Tibial nerve (tissue), 4 donors: ENCODE results near the gene ARHGAP15. TPM values are rescaled to one million over a fixed set of nuclear protein-coding genes. Genes with fewer than 3 reads are reported as not detected.

Experiments used
- DNase-seq, 2 donors: peaks; one replicate each; pipeline ENCODE4 v3.0.0-alpha.2; 2019; ENCODE audit warnings: low spot score in 2 of 2
- H3K27ac ChIP-seq, 4 donors: fragments of 200-600 bp; sonication (generic) in 3 of 4; one replicate each; pipeline ENCODE4 v1.5.1; 2017 to 2019; ENCODE audit warnings: mild to moderate bottlenecking in 1 of 4
- H3K27me3 ChIP-seq, 2 donors: fragments of 200-600 bp; sonication (generic) in 1 of 2; one replicate each; pipeline versions ENCODE4 v1.5.1 to v1.6.0; 2017 to 2019
- H3K36me3 ChIP-seq, 3 donors: fragments of 200-600 bp; sonication (generic); one replicate each; pipeline ENCODE4 v1.5.1; 2018 to 2019
- H3K4me1 ChIP-seq, 4 donors: fragments of 200-600 bp; sonication (generic) in 3 of 4; one replicate each; pipeline ENCODE4 v1.5.1; 2017 to 2019
- H3K4me3 ChIP-seq, 4 donors: fragments of 200-600 bp; sonication (generic) in 3 of 4; one replicate each; pipeline ENCODE4 v1.5.1; 2017 to 2019; ENCODE audit warnings: mild to moderate bottlenecking in 1 of 4, moderate library complexity in 1 of 4
- H3K9me3 ChIP-seq, 4 donors: fragments of 200-600 bp; sonication (generic) in 3 of 4; one replicate each; pipeline ENCODE4 v1.5.1; 2017 to 2019
- CTCF ChIP-seq, 5 experiments: fragments of 200-600 bp in 3 of 5; fragments of 450-650 bp in 2 of 5; sonication (generic) in 3 of 5; IDR thresholded peaks; one replicate each; pipeline ENCODE4 v1.5.1; 2016 to 2019; ENCODE audit warnings: antibody characterized with exemption in 5 of 5, mild to moderate bottlenecking in 3 of 5, moderate library complexity in 2 of 5
- EP300 ChIP-seq, 2 donors: sonication (generic); formaldehyde crosslinking; IDR thresholded peaks; one replicate each; pipeline ENCODE4 v1.6.1; 2017; ENCODE audit warnings: antibody characterized with exemption in 2 of 2, mild to moderate bottlenecking in 1 of 2
- POLR2A ChIP-seq, 2 donors: fragments of 450-650 bp; IDR thresholded peaks; one replicate each; pipeline ENCODE4 v1.6.1; 2017; ENCODE audit warnings: antibody characterized with exemption in 2 of 2, mild to moderate bottlenecking in 2 of 2, moderate library complexity in 2 of 2
- WGBS, 2 donors: methylation state at CpG; one replicate each; pipeline ENCODE4 v1.1.5; 2018; 5-methylcytosine and 5-hydroxymethylcytosine counted together
- total RNA-seq, 4 donors: library from RNA; depleted of rRNA; stranded (reverse); fragments of >200 nt; gene quantifications; one replicate each; pipeline ENCODE4 v1.1.0, GENCODE V29; 2016

ARHGAP15 gene
- total RNA-seq, 4 donors from 2014 or later: 22.6 to 47.4 (median 35.9) TPM

GRCh38 chr2:143463719-143464118 is 334.5 kb downstream of the ARHGAP15 start:
- Histone ChIP-seq H3K27ac (no peak overlapping the region), H3K4me3 (no peak overlapping the region), H3K9me3 (no peaks in the 10 kb centered on the region), H3K36me3 (peaks cover 0 to 5% (median 0%) of the 10 kb centered on the region in 3 donors), H3K27me3 (no peaks in the 10 kb centered on the region), H3K4me1 (peaks cover 0 to 4% (median 0%) of the 10 kb centered on the region in 4 donors)
- TF ChIP-seq CTCF (IDR thresholded peaks at IDR 0.05): no peak
- no peak for TF ChIP-seq EP300 (IDR thresholded peaks at IDR 0.05)
- TF ChIP-seq POLR2A (IDR thresholded peaks at IDR 0.05): no peak
- DNase-seq: no peak

GRCh38 chr2:143466391-143466790 is 337.2 kb downstream of the ARHGAP15 start:
- Histone ChIP-seq H3K4me3 (no peak overlapping the region), H3K36me3 (peaks cover 0 to 5% (median 0%) of the 10 kb centered on the region in 3 donors), H3K4me1 (peaks cover 0 to 4% (median 0%) of the 10 kb centered on the region in 4 donors), H3K9me3 (no peaks in the 10 kb centered on the region), H3K27me3 (no peaks in the 10 kb centered on the region), H3K27ac (peak overlapping the region in 1 of 4 donors; percentile 29)
- 90 to 93% methylated on average over 1 of the region's 1 CpG for WGBS, 2 donors
- no peak for TF ChIP-seq CTCF (IDR thresholded peaks at IDR 0.05)
- no peak for TF ChIP-seq EP300 (IDR thresholded peaks at IDR 0.05)
- no peak for TF ChIP-seq POLR2A (IDR thresholded peaks at IDR 0.05)
- no peak for DNase-seq

- WGBS, 2 donors: 95 to 96% methylated on average over 3 of the region's 3 CpGs
- DNase-seq: no peak
- H3K9me3 ChIP-seq: no peaks in the 10 kb centered on the region
- no peaks in the 10 kb centered on the region for H3K36me3 ChIP-seq
- peaks cover 0 to 4% (median 0%) of the 10 kb centered on the region in 4 donors for H3K4me1 ChIP-seq
- H3K27ac ChIP-seq: peak overlapping the region in 1 of 4 donors; percentile 29
- no peak overlapping the region for H3K4me3 ChIP-seq
- H3K27me3 ChIP-seq: no peaks in the 10 kb centered on the region
- TF ChIP-seq CTCF (IDR thresholded peaks at IDR 0.05) (no peak), EP300 (IDR thresholded peaks at IDR 0.05) (no peak), POLR2A (IDR thresholded peaks at IDR 0.05) (no peak)
Observed at GRCh38 chr2:143467011-143467410, 337.8 kb downstream of the ARHGAP15 start.

GRCh38 chr2:143468341-143468888 is 339.2 kb downstream of the ARHGAP15 start:
- Histone ChIP-seq H3K27me3 (no peaks in the 10 kb centered on the region), H3K36me3 (no peaks in the 10 kb centered on the region), H3K9me3 (no peaks in the 10 kb centered on the region), H3K27ac (no peak overlapping the region), H3K4me3 (no peak overlapping the region), H3K4me1 (peaks cover 0 to 14% (median 0%) of the 10 kb centered on the region in 4 donors)
- no peak for DNase-seq
- TF ChIP-seq EP300 (IDR thresholded peaks at IDR 0.05): no peak
- no peak for TF ChIP-seq CTCF (IDR thresholded peaks at IDR 0.05)
- TF ChIP-seq POLR2A (IDR thresholded peaks at IDR 0.05): no peak

- Histone ChIP-seq H3K27me3 (no peaks in the 10 kb centered on the region), H3K27ac (peak overlapping the region in 1 of 4 donors; percentile 16), H3K9me3 (no peaks in the 10 kb centered on the region), H3K4me3 (no peak overlapping the region), H3K36me3 (no peaks in the 10 kb centered on the region), H3K4me1 (peaks cover 0 to 23% (median 4%) of the 10 kb centered on the region in 4 donors)
- TF ChIP-seq CTCF (IDR thresholded peaks at IDR 0.05) (no peak), POLR2A (IDR thresholded peaks at IDR 0.05) (no peak), EP300 (IDR thresholded peaks at IDR 0.05) (no peak)
- DNase-seq: no peak
- 88 to 92% methylated on average over 7 of the region's 7 CpGs for WGBS, 2 donors
Observed at GRCh38 chr2:143469323-143469722, 340.1 kb downstream of the ARHGAP15 start.
